ENCODE results near the gene RIN1.
A peak's percentile ranks its signal among the peaks of the same experiment; 100 is the strongest.
"Not testable (repeated sequence)": the region's sequence is repeated elsewhere in the genome, so short reads cannot be mapped to it uniquely, and the experiment has no call there.

RIN1 gene

GRCh38 chr11:66336234-66337102 lies at the start of gene RIN1:
Gene RIN1, minus strand, starts transcription at chr11:66336434. Its CDS starts 32 bp downstream, at chr11:66336402.
- DNase-seq (ENCODE audit: low read depth in 4 of 4, low spot score in 1 of 4): peak in 1 of 4 experiments; percentile 51

- not testable (repeated sequence) for DNase-seq (ENCODE audit: low read depth in 4 of 4, low spot score in 1 of 4)
Measured at GRCh38 chr11:66384316-66384715, 48.1 kb upstream of the RIN1 start.

GRCh38 chr11:66380264-66380663 lies 44.0 kb upstream of the RIN1 start:
- DNase-seq (ENCODE audit: low read depth in 4 of 4, low spot score in 1 of 4): not testable (repeated sequence)

- DNase-seq (ENCODE audit: low read depth in 4 of 4, low spot score in 1 of 4): not testable (repeated sequence)
Measured at GRCh38 chr11:66373690-66374287, 37.6 kb upstream of the RIN1 start.

- DNase-seq (ENCODE audit: low read depth in 4 of 4, low spot score in 1 of 4): no peak
Measured at GRCh38 chr11:66373265-66373664, 37.0 kb upstream of the RIN1 start.

- DNase-seq (ENCODE audit: low read depth in 4 of 4, low spot score in 1 of 4): peak; percentile 49 to 82 (median 62)
Measured at GRCh38 chr11:66371627-66372415, 35.6 kb upstream of the RIN1 start, which contains the start of gene SLC29A2. Gene SLC29A2, minus strand, starts transcription at chr11:66371760. Its CDS starts 169 bp downstream, at chr11:66371591.

- DNase-seq (ENCODE audit: low read depth in 4 of 4, low spot score in 1 of 4): no peak
Measured at GRCh38 chr11:66369073-66369894, 33.0 kb upstream of the RIN1 start.

- no peak for DNase-seq (ENCODE audit: low read depth in 4 of 4, low spot score in 1 of 4)
Measured at GRCh38 chr11:66368484-66368883, 32.2 kb upstream of the RIN1 start.

- no peak for DNase-seq (ENCODE audit: low read depth in 4 of 4, low spot score in 1 of 4)
Measured at GRCh38 chr11:66367561-66368312, 31.5 kb upstream of the RIN1 start.

GRCh38 chr11:66366844-66367477 lies 30.7 kb upstream of the RIN1 start:
- DNase-seq (ENCODE audit: low read depth in 4 of 4, low spot score in 1 of 4): no peak

GRCh38 chr11:66365711-66366619 lies 29.7 kb upstream of the RIN1 start:
- DNase-seq (ENCODE audit: low read depth in 4 of 4, low spot score in 1 of 4): no peak

GRCh38 chr11:66365166-66365565 lies 28.9 kb upstream of the RIN1 start:
- no peak for DNase-seq (ENCODE audit: low read depth in 4 of 4, low spot score in 1 of 4)

GRCh38 chr11:66363805-66364535 lies 27.7 kb upstream of the RIN1 start:
- DNase-seq (ENCODE audit: low read depth in 4 of 4, low spot score in 1 of 4): peak in 3 of 4 experiments; percentile 67 to 77 (median 73)

GRCh38 chr11:66363187-66363601 lies 27.0 kb upstream of the RIN1 start:
- no peak for DNase-seq (ENCODE audit: low read depth in 4 of 4, low spot score in 1 of 4)

- no peak for DNase-seq (ENCODE audit: low read depth in 4 of 4, low spot score in 1 of 4)
Measured at GRCh38 chr11:66362481-66363147, 26.4 kb upstream of the RIN1 start.

GRCh38 chr11:66361502-66361941 lies 25.3 kb upstream of the RIN1 start:
- no peak for DNase-seq (ENCODE audit: low read depth in 4 of 4, low spot score in 1 of 4)
